Measurements from ENCODE around the gene B3GAT2.

- TF ChIP-seq CTCF (IDR thresholded peaks at IDR 0.05) (no peak), EP300 (IDR thresholded peaks at IDR 0.05) (no peak)
Observed at GRCh38 chr6:70834520-70834919, 122.3 kb downstream of the B3GAT2 start.
